ENCODE measurements around the gene ARG1.

- TF ChIP-seq POLR2A (IDR thresholded peaks at IDR 0.05) (no peak), CTCF (IDR thresholded peaks at IDR 0.05) (no peak)
Observed at GRCh38 chr6:131602781-131603312, 29.8 kb downstream of the ARG1 start.

Measured in transverse colon (tissue), 3 donors.